Mesenchymal stem cell (in vitro differentiated cells and primary cell): ENCODE data around the gene SLC35D2.

Experiments used
- DNase-seq: peaks from one replicate; pipeline ENCODE4 v3.0.0-alpha.2; 2013
- H2AFZ ChIP-seq: one replicate; pipeline ENCODE4 v1.6.1; 2013; ENCODE audit warnings: low read depth, mild to moderate bottlenecking, control low read depth, inconsistent platforms, low read length, moderate library complexity
- H2AK5ac ChIP-seq: 2 replicates; pipeline ENCODE4 v1.6.1; 2013; ENCODE audit warnings: low read length, moderate library complexity, mild to moderate bottlenecking, inconsistent platforms; ENCODE audit not compliant: severe bottlenecking
- H2BK120ac ChIP-seq: one replicate; pipeline ENCODE4 v1.6.1; 2013; ENCODE audit warnings: low read depth, mild to moderate bottlenecking, inconsistent platforms, low read length, moderate library complexity
- H2BK12ac ChIP-seq, 2 experiments: one replicate each; pipeline ENCODE4 v1.6.1; 2013; ENCODE audit warnings: inconsistent platforms in 2 of 2, low read length in 2 of 2, mild to moderate bottlenecking in 2 of 2, moderate library complexity in 2 of 2, control low read depth in 1 of 2
- H2BK15ac ChIP-seq: one replicate; pipeline ENCODE4 v1.6.1; 2013; ENCODE audit warnings: mild to moderate bottlenecking, low read depth, inconsistent platforms; ENCODE audit not compliant: poor library complexity, severe bottlenecking
- H2BK5ac ChIP-seq: 2 replicates; pipeline ENCODE4 v1.6.1; 2013; ENCODE audit warnings: low read depth, mild to moderate bottlenecking, low read length, control low read depth, inconsistent platforms; ENCODE audit not compliant: poor library complexity, severe bottlenecking
- H3K14ac ChIP-seq, 2 experiments: one replicate each; pipeline ENCODE4 v1.6.1; 2013; ENCODE audit warnings: inconsistent platforms in 2 of 2, low read length in 2 of 2, control low read depth in 1 of 2, mild to moderate bottlenecking in 1 of 2, moderate library complexity in 1 of 2
- H3K18ac ChIP-seq, 2 experiments: one replicate each; pipeline ENCODE4 v1.6.1; 2013; ENCODE audit warnings: inconsistent platforms in 2 of 2, low read length in 2 of 2, control low read depth in 1 of 2, low read depth in 1 of 2, mild to moderate bottlenecking in 1 of 2
- H3K23ac ChIP-seq, 2 experiments: one replicate each; pipeline ENCODE4 v1.6.1; 2013; ENCODE audit warnings: inconsistent platforms in 2 of 2, low read length in 2 of 2, mild to moderate bottlenecking in 2 of 2, moderate library complexity in 2 of 2, control low read depth in 1 of 2
- H3K27ac ChIP-seq: 2 replicates; pipeline ENCODE4 v1.5.1; 2013; ENCODE audit warnings: mild to moderate bottlenecking, moderate library complexity, low read length, control low read depth, inconsistent platforms; ENCODE audit not compliant: poor library complexity, severe bottlenecking
- H3K27me3 ChIP-seq, 2 experiments: 2 replicates each; pipeline versions ENCODE4 v1.6.1 to v1.7.0; 2013; ENCODE audit warnings: low read length in 2 of 2, mild to moderate bottlenecking in 2 of 2, moderate library complexity in 2 of 2, control low read depth in 1 of 2, inconsistent platforms in 1 of 2; ENCODE audit not compliant: control insufficient read depth in 1 of 2, insufficient read depth in 1 of 2
- H3K36me3 ChIP-seq, 2 experiments: 2 replicates each; pipeline versions ENCODE4 v1.6.1 to v1.7.0; 2013; ENCODE audit warnings: low read length in 2 of 2, control low read depth in 1 of 2, inconsistent platforms in 1 of 2, low read depth in 1 of 2, mild to moderate bottlenecking in 1 of 2; ENCODE audit not compliant: insufficient read depth in 2 of 2, control insufficient read depth in 1 of 2
- H3K4ac ChIP-seq, 2 experiments: one replicate each; pipeline ENCODE4 v1.6.1; 2013; ENCODE audit warnings: inconsistent platforms in 2 of 2, low read length in 2 of 2, mild to moderate bottlenecking in 2 of 2, moderate library complexity in 2 of 2, control low read depth in 1 of 2, low read depth in 1 of 2
- H3K4me1 ChIP-seq: 2 replicates; pipeline ENCODE4 v1.6.1; 2013; ENCODE audit warnings: low read depth, low read length, control low read depth; ENCODE audit not compliant: control insufficient read depth, insufficient read depth
- H3K4me2 ChIP-seq: 2 replicates; pipeline ENCODE4 v1.6.1; 2013; ENCODE audit warnings: low read length, mild to moderate bottlenecking, inconsistent platforms; ENCODE audit not compliant: poor library complexity, severe bottlenecking
- H3K4me3 ChIP-seq, 2 experiments: 2 replicates each; pipeline versions ENCODE4 v1.5.1 to v1.7.0; 2013; ENCODE audit warnings: low read length in 2 of 2, mild to moderate bottlenecking in 2 of 2, control low read depth in 1 of 2, low read depth in 1 of 2; ENCODE audit not compliant: insufficient read depth in 1 of 2
- H3K79me1 ChIP-seq: replicated peaks from 2 replicates; pipeline ENCODE4 v1.6.1; 2013; ENCODE audit warnings: mild to moderate bottlenecking, control low read depth, low read length, inconsistent platforms; ENCODE audit not compliant: poor library complexity, severe bottlenecking
- H3K9ac ChIP-seq: 2 replicates; pipeline ENCODE4 v1.7.0; 2013; ENCODE audit warnings: mild to moderate bottlenecking, low read length, moderate library complexity
- H3K9me3 ChIP-seq: 2 replicates; pipeline ENCODE4 v1.7.0; 2013; ENCODE audit warnings: mild to moderate bottlenecking, low read length; ENCODE audit not compliant: control insufficient read depth
- H4K8ac ChIP-seq: one replicate; pipeline ENCODE4 v1.6.1; 2013; ENCODE audit warnings: inconsistent platforms, mild to moderate bottlenecking, low read length, moderate library complexity
- H4K91ac ChIP-seq: one replicate; pipeline ENCODE4 v1.6.1; 2013; ENCODE audit warnings: mild to moderate bottlenecking, low read length, inconsistent platforms
- WGBS: methylation state at CpG from one replicate; pipeline ENCODE4 v1.1.7; 2013; ENCODE audit warnings: mixed read lengths; 5-methylcytosine and 5-hydroxymethylcytosine counted together

SLC35D2 gene

GRCh38 chr9:96411129-96411838, 27.8 kb upstream of the SLC35D2 start:
- Histone ChIP-seq H4K91ac (no peak overlapping the region), H3K27me3 (no peaks in the 10 kb centered on the region), H3K36me3 (no peaks in the 10 kb centered on the region), H3K4me1 (no peaks in the 10 kb centered on the region), H3K9ac (no peak overlapping the region), H3K14ac (no peak overlapping the region), H2AFZ (no peak overlapping the region), H4K8ac (no peak overlapping the region), H2BK12ac (no peak overlapping the region), H2AK5ac (no peak overlapping the region), H2BK5ac (no peak overlapping the region), H3K18ac (no peak overlapping the region), H2BK120ac (no peak overlapping the region), H3K4ac (no peak overlapping the region), H3K9me3 (no peaks in the 10 kb centered on the region), H3K27ac (no peak overlapping the region), H2BK15ac (no peak overlapping the region), H3K79me1 (peaks cover 11% of the 10 kb centered on the region), H3K23ac (no peak overlapping the region), H3K4me3 (no peak overlapping the region), H3K4me2 (no peak overlapping the region)
- no peak for DNase-seq
- 100% methylated on average over 2 of the region's 5 CpGs for WGBS

- no peak for DNase-seq
- Histone ChIP-seq H2AFZ (no peak overlapping the region), H2BK5ac (no peak overlapping the region), H3K4ac (no peak overlapping the region), H3K4me2 (no peak overlapping the region), H3K4me3 (no peak overlapping the region), H3K27me3 (no peaks in the 10 kb centered on the region), H2BK12ac (no peak overlapping the region), H4K8ac (no peak overlapping the region), H2BK120ac (no peak overlapping the region), H3K9ac (no peak overlapping the region), H3K23ac (no peak overlapping the region), H3K79me1 (peaks cover 11% of the 10 kb centered on the region), H2BK15ac (no peak overlapping the region), H2AK5ac (no peak overlapping the region), H4K91ac (no peak overlapping the region), H3K4me1 (no peaks in the 10 kb centered on the region), H3K9me3 (no peaks in the 10 kb centered on the region), H3K27ac (no peak overlapping the region), H3K18ac (no peak overlapping the region), H3K36me3 (no peaks in the 10 kb centered on the region), H3K14ac (no peak overlapping the region)
- WGBS: 85% methylated on average over 6 of the region's 9 CpGs
Measured at GRCh38 chr9:96408409-96409280, 25.1 kb upstream of the SLC35D2 start.

GRCh38 chr9:96400132-96400910, 16.8 kb upstream of the SLC35D2 start:
- no peaks in the 10 kb centered on the region for H3K4me1 ChIP-seq
- H4K91ac ChIP-seq: no peak overlapping the region
- H2BK120ac ChIP-seq: no peak overlapping the region
- H3K36me3 ChIP-seq: no peaks in the 10 kb centered on the region
- no peak overlapping the region for H3K4ac ChIP-seq
- H3K27me3 ChIP-seq: no peaks in the 10 kb centered on the region
- H3K9me3 ChIP-seq: peaks cover 9% of the 10 kb centered on the region
- no peak overlapping the region for H4K8ac ChIP-seq
- H3K27ac ChIP-seq: no peak overlapping the region
- peaks cover 9% of the 10 kb centered on the region for H3K79me1 ChIP-seq
- H3K9ac ChIP-seq: no peak overlapping the region
- no peak overlapping the region for H3K4me2 ChIP-seq
- H2BK5ac ChIP-seq: no peak overlapping the region
- no peak overlapping the region for H3K18ac ChIP-seq
- no peak for DNase-seq
- H3K23ac ChIP-seq: no peak overlapping the region
- no peak overlapping the region for H2BK12ac ChIP-seq
- H2AK5ac ChIP-seq: no peak overlapping the region
- no peak overlapping the region for H2AFZ ChIP-seq
- H3K4me3 ChIP-seq: no peak overlapping the region
- H2BK15ac ChIP-seq: no peak overlapping the region
- H3K14ac ChIP-seq: no peak overlapping the region

GRCh38 chr9:96399325-96399633, 15.8 kb upstream of the SLC35D2 start:
- DNase-seq: no peak
- Histone ChIP-seq H3K18ac (peak overlapping the region; percentile 26 to 48), H2BK12ac (no peak overlapping the region), H3K36me3 (no peaks in the 10 kb centered on the region), H2AK5ac (no peak overlapping the region), H3K4me3 (no peak overlapping the region), H3K4me2 (no peak overlapping the region), H4K8ac (peak overlapping the region; percentile 56), H3K27me3 (no peaks in the 10 kb centered on the region), H2BK15ac (no peak overlapping the region), H3K23ac (no peak overlapping the region), H3K79me1 (peaks cover 14% of the 10 kb centered on the region), H2AFZ (peak overlapping the region; percentile 88), H3K4me1 (no peaks in the 10 kb centered on the region), H3K9me3 (peaks cover 9% of the 10 kb centered on the region), H3K9ac (no peak overlapping the region), H2BK120ac (no peak overlapping the region), H4K91ac (no peak overlapping the region), H3K14ac (no peak overlapping the region), H3K27ac (no peak overlapping the region), H2BK5ac (no peak overlapping the region), H3K4ac (no peak overlapping the region)
- WGBS: 89% methylated on average over 3 of the region's 3 CpGs
